ENCODE measurements around the gene TMEM62. TPM values are rescaled to one million over a fixed set of nuclear protein-coding genes. Genes with fewer than 3 reads are reported as not detected.

TMEM62 gene
- total RNA-seq, 1 experiment from 2014 or later: 7.2 TPM

- Histone ChIP-seq H2BK15ac (ENCODE audit: low read depth, low read length) (no peak overlapping the region), H3K27ac (ENCODE audit: insufficient read length, low read depth, low read length) (no peak overlapping the region), H3K4me1 (ENCODE audit: insufficient read depth, low read length) (no peaks in the 10 kb centered on the region), H3K79me1 (ENCODE audit: insufficient read depth, low read depth, low read length, poor library complexity, severe bottlenecking) (no peaks in the 10 kb centered on the region), H3K9me3 (ENCODE audit: control insufficient read depth, low read depth, low read length) (no peaks in the 10 kb centered on the region), H4K20me1 (ENCODE audit: control insufficient read depth, insufficient read depth, insufficient read length) (no peaks in the 10 kb centered on the region), H3K56ac (ENCODE audit: insufficient read length, low read depth, low read length) (no peak overlapping the region), H2BK5ac (ENCODE audit: insufficient read length, low read length) (no peak overlapping the region), H3K27me3 (ENCODE audit: insufficient read depth, low read length) (no peaks in the 10 kb centered on the region), H4K8ac (replicated peaks; ENCODE audit: insufficient read length, low read depth, low read length) (no peak overlapping the region), H3K9ac (ENCODE audit: extremely low read depth, insufficient read length, low read length) (no peak overlapping the region), H3K4me2 (ENCODE audit: insufficient read depth, insufficient read length, low read length) (no peak overlapping the region), H3T11ph (ENCODE audit: low read length) (no peak overlapping the region), H3K4ac (ENCODE audit: low read depth, low read length) (no peak overlapping the region), H2BK120ac (ENCODE audit: low read depth, low read length, poor library complexity, severe bottlenecking) (no peak overlapping the region), H3K23me2 (ENCODE audit: insufficient read length, low read depth, low read length, poor library complexity, severe bottlenecking) (no peaks in the 10 kb centered on the region), H3K14ac (ENCODE audit: insufficient read depth, low read length) (no peak overlapping the region; the same call in 1 of the 2 replicates), H3K23ac (ENCODE audit: insufficient read length, low read depth, low read length) (no peak overlapping the region), H2BK20ac (ENCODE audit: low read depth, low read length, poor library complexity, severe bottlenecking) (no peak overlapping the region), H2BK12ac (ENCODE audit: insufficient read length, low read depth, low read length) (no peak overlapping the region), H2AFZ (ENCODE audit: low read length) (no peak overlapping the region), H3K79me2 (ENCODE audit: insufficient read depth, low read length) (no peaks in the 10 kb centered on the region), H4K91ac (ENCODE audit: insufficient read length, low read depth, low read length) (no peak overlapping the region), H4K5ac (ENCODE audit: insufficient read length, low read depth, low read length) (no peak overlapping the region), H3K18ac (ENCODE audit: insufficient read length, low read depth, low read length) (no peak overlapping the region), H2AK5ac (ENCODE audit: insufficient read length, low read length) (no peak overlapping the region)
- peak; percentile 73 for DNase-seq
- Mint-ChIP-seq H3K27me3 (ENCODE audit: low read depth) (peaks cover 15% of the 10 kb centered on the region), H3K9me3 (peaks cover 0 to 4% of the 10 kb centered on the region in 2 experiments; a peak in 1 of 5 replicates), H3K4me3 (no peak overlapping the region), H3K4me1 (peaks cover 11 to 12% of the 10 kb centered on the region in 2 experiments), H3K36me3 (ENCODE audit: insufficient read depth in 1 of 3, low read depth in 3 of 3) (peaks cover 0 to 1% (median 0%) of the 10 kb centered on the region in 3 experiments; a peak in 2 of 7 replicates), H3K27ac (no peak overlapping the region)
- peak; percentile 76 for TF ChIP-seq CTCF (conservative IDR thresholded peaks at IDR 0.05)
- WGBS (ENCODE audit: extremely low coverage, insufficient read length, low lambda C conversion rate): no CpG with 5 or more reads among the region's 8 CpGs
Measured at GRCh38 chr15:43204016-43204901, 70.9 kb downstream of the TMEM62 start.

Data from H9 (cell line).